Measurements from ENCODE around the gene GRIA1. TPM values are rescaled to one million over a fixed set of nuclear protein-coding genes. Genes with fewer than 3 reads are reported as not detected.

GRIA1 gene
- 0.30 TPM for polyA plus RNA-seq (2013, experiment 1 of 2; ENCODE audit: insufficient read length)
- polyA plus RNA-seq (2013, experiment 2 of 2; ENCODE audit: insufficient read length), result 0.61 TPM

- DNase-seq, result peak; percentile 14
Observed at GRCh38 chr5:153490118-153491037, at the start of gene GRIA1. Gene GRIA1 (plus strand): TSS chr5:153490670.

GRCh38 chr5:153445875-153446579, 44.4 kb upstream of the GRIA1 start:
- DNase-seq, result peak; percentile 52

- no peak for DNase-seq
Observed at GRCh38 chr5:153447534-153447933, 42.9 kb upstream of the GRIA1 start.

GRCh38 chr5:153456354-153456753, 34.1 kb upstream of the GRIA1 start:
- no peak for DNase-seq

DNA sequence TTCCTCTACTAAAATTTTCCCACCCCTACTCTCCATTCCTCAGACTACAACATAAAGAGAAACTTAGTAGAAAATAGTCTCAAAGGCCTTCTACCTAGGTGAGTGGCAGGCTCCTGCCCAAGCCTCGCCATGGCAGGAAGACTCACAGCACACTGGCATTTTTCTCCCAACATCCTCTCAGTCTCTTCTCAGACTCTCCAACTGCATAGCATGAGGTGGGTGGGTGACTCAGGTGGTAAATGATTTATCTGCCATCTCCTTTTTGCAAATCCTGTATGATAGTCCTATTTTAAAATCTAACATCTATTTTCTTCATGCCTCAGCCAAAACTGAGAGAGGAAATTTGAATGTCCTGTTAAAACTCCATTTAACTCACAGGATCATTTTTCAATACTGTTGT, 33.5 kb upstream of the GRIA1 start:
- DNase-seq, result no peak

DNA sequence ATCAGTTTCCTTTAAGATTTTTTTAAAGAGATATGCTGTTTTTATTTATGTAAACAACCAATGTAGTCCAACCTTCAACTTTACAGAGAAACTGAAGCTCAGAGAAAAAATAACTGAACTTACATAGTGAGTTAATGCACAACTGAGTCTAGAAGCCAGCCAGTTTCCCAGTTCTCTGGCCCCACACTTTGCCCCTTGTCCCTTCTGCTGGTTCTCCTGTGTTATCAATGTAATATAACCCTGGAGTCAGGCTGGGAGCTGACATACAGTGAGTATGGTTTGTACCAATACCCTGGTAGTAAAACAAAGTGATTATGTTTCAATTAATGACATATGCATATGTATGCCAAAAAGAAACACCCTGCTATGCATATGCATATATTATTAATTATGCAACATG, 32.2 kb upstream of the GRIA1 start:
- no peak for DNase-seq

GRCh38 chr5:153459051-153459743, 31.3 kb upstream of the GRIA1 start:
- no peak for DNase-seq

GRCh38 chr5:153460421-153460820, 30.0 kb upstream of the GRIA1 start:
- no peak for DNase-seq

DNA sequence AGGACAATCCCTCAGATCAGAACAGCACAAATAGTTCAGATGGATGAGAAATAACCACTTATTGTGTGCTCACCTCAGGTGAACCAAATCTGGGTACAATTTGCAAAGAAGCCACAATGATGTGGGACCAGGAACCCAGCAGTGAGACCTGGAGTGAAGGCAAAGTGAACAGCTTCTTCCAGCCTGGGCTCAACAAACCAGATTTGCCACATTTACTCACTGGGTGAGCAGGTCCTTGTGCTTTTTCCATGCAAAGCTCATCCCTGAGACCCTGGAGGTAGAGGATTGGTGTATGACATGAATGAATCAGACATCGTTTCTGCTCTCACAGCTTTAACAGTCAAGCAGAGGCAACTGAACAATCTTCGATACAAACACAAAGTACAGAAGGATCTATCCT, 29.1 kb upstream of the GRIA1 start:
- DNase-seq, result no peak

GRCh38 chr5:153463806-153464205, 26.7 kb upstream of the GRIA1 start:
- DNase-seq, result no peak

- no peak for DNase-seq
Observed at GRCh38 chr5:153467546-153467945, 22.9 kb upstream of the GRIA1 start.

GRCh38 chr5:153469423-153469822, 21.0 kb upstream of the GRIA1 start:
- no peak for DNase-seq

DNA sequence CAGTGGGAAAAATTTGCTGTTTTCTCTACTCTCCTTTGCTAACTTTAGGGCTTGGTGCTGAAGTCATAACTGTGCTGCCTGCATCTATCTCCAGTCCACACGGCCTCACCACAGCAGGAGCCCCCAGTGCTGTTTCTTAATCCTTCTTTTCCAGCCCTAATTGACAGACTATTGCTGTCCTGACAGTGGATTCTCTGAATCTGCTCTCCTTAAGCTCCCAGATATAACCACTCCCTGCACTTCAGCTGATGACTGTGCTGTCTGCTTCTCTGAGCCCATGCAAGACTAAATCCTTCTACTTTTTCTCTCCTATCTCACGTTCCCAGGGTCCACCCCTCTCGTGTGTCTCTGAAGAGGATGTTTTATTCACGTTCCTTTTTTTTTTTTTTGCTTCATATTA, 19.7 kb upstream of the GRIA1 start:
- no peak for DNase-seq

- peak; percentile 72 for DNase-seq
Observed at GRCh38 chr5:153476767-153477166, 13.7 kb upstream of the GRIA1 start.

DNA sequence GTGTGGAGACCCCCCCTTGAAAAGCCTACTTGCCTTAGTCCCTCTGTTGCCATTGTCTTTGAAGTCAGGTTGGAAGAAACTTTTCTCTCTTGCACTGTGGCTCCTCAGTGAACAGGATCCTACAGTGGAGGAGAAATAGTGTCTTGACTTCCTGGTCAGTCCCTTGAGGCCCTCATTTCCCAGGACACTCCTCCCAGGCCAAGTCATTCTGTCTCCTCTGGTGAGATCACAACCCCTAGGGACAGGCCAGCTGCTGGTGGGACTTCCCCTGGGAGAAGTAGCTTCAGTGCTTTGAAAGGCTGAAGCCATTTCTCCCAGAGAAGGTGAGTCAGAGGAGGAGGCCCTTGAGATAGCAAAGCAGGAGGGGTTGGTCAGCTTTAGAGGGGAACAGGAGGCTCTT, 10.1 kb upstream of the GRIA1 start:
- DNase-seq, result peak; percentile 76

DNA sequence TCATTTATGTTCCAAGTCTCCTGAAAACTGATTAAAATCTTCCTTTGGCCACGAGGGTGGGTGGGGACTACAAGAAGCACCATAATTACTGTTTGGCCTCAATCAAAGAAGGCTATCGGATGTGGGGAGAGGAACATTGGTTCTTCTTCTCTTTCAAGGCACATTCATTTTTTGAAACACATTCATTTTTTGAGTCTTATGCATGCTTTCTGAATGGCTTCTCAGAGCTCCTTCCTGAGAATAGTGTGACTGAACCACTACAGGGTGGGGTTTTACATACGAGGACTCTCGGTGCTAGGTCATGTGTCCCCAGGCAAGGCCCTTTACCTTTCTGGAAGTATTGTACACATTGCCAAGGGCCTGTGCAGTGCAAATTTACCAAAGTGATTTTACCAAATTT, 7.0 kb upstream of the GRIA1 start:
- DNase-seq, result no peak

- peak; percentile 16 for DNase-seq
Observed at GRCh38 chr5:153485641-153486040, 4.8 kb upstream of the GRIA1 start.

DNA sequence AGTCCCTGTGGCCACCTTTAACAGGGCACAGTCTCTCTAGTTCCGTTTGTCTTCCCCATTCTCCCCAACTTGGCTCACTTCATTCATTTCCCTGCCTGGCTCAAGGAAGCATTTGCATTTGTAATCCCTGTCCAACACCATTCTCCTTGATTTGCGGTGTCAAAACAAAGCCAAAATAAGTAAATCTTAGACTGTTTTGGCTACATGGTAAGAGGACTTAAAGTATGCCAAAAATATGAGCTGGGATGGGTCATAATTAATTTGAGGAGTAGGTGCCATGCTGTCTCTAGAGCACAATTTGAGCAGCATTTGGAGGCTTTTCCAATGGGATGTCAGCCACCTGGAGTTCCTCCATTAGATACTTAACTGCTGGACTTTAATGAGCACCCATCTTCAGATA, 3.7 kb upstream of the GRIA1 start:
- DNase-seq, result no peak

- DNase-seq, result peak; percentile 38
Observed at GRCh38 chr5:153489611-153490010, 859 bp upstream of the GRIA1 start.

- DNase-seq, result no peak
Observed at GRCh38 chr5:153491038-153491744, 721 bp downstream of the GRIA1 start.

DNA sequence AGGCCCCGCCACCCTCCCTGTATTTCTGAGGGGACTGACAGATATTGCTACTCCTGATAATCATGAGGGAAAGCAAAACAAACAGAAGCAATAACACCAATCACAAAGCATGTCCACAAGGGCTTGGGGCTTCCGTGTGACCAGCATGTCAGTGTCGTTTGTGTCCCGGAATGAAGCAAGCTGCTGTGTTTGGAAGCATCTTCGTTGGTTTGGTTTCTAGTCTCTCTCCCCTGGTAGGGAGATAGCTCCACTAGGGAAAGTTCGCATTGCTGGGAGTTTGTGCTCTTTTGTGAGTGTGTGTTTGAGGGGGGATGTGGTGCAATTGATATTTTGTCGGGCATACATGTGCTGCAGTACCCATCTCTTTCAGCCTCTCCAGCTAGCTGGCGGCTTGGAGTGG, 1.4 kb downstream of the GRIA1 start:
- no peak for DNase-seq

GRCh38 chr5:153496835-153497234, 6.4 kb downstream of the GRIA1 start:
- peak; percentile 59 for DNase-seq
